Mononuclear cell (primary cell): ENCODE data around the gene NAA38. TPM values are rescaled to one million over a fixed set of nuclear protein-coding genes. Genes with fewer than 3 reads are reported as not detected.
"Not testable (repeated sequence)": the region's sequence is repeated elsewhere in the genome, so short reads cannot be mapped to it uniquely, and the experiment has no call there.

Experiments
- H3K27me3 ChIP-seq: 2 replicates; pipeline ENCODE4 v1.6.0; 2011; ENCODE audit warnings: low read length, control low read depth; ENCODE audit not compliant: insufficient read depth
- H3K4me1 ChIP-seq: 2 replicates; pipeline ENCODE4 v1.5.1; 2011; ENCODE audit warnings: mild to moderate bottlenecking, low read length, control low read depth; ENCODE audit not compliant: insufficient read depth
- H3K4me3 ChIP-seq: 2 replicates; pipeline ENCODE4 v1.5.1; 2011; ENCODE audit warnings: mild to moderate bottlenecking, low read length, moderate library complexity
- H3K9me3 ChIP-seq: 2 replicates; pipeline ENCODE4 v1.5.1; 2011; ENCODE audit warnings: low read depth, mild to moderate bottlenecking, control low read depth, low read length
- total RNA-seq: library from RNA; depleted of rRNA; stranded (reverse); fragments of >200 nt; gene quantifications from one replicate; pipeline ENCODE4 v1.2.3, GENCODE V29; 2012

The NAA38 gene
- total RNA-seq, 1 donor: 14.0 TPM

DNA sequence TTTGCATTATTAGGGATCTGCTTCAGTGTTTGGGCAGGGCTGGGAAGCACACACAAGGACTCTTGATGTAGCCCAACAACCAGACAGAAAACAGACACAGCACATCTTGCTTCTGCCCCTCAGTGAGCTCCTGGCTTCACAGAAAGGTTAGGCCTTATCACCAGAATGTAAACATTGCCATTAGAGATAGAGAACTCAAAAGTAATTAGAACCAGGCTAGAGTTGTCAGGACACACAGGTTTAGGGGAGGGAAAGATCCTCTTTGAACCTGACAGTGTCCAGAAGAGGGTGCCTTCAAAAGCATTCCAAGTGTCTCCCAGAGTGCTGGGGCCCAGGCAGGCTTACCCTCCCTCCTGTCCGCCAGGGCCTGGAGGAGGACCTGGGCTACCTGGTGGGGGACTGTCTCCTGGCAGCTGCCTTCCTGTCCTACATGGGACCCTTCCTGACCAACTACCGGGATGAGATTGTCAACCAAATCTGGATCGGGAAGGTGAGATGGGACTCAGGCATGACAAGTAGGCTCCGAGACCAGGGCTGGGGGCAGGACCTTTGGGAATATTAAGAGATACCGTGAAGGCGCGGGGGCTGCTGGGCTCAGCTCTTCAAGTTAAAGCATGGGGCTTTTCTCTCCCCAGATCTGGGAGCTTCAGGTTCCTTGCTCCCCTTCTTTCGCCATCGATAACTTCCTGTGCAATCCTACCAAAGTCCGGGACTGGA lies 40.3 kb downstream of the NAA38 start:
- no peaks in the 10 kb centered on the region for H3K4me1 ChIP-seq
- H3K27me3 ChIP-seq: no peaks in the 10 kb centered on the region
- H3K4me3 ChIP-seq: no peak overlapping the region
- no peaks in the 10 kb centered on the region for H3K9me3 ChIP-seq

- Histone ChIP-seq H3K27me3 (no peaks in the 10 kb centered on the region), H3K9me3 (no peaks in the 10 kb centered on the region), H3K4me3 (no peak overlapping the region), H3K4me1 (no peaks in the 10 kb centered on the region)
Measured at GRCh38 chr17:7814969-7815368, 42.4 kb downstream of the NAA38 start.

- no peaks in the 10 kb centered on the region for H3K27me3 ChIP-seq
- H3K9me3 ChIP-seq: no peaks in the 10 kb centered on the region
- no peaks in the 10 kb centered on the region for H3K4me1 ChIP-seq
- H3K4me3 ChIP-seq: no peak overlapping the region
Measured at GRCh38 chr17:7811251-7811650, 46.1 kb downstream of the NAA38 start.

GRCh38 chr17:7809791-7810343 lies 47.5 kb downstream of the NAA38 start:
- not testable (repeated sequence) for H3K27me3 ChIP-seq, H3K4me1 ChIP-seq, H3K9me3 ChIP-seq, H3K4me3 ChIP-seq

DNA sequence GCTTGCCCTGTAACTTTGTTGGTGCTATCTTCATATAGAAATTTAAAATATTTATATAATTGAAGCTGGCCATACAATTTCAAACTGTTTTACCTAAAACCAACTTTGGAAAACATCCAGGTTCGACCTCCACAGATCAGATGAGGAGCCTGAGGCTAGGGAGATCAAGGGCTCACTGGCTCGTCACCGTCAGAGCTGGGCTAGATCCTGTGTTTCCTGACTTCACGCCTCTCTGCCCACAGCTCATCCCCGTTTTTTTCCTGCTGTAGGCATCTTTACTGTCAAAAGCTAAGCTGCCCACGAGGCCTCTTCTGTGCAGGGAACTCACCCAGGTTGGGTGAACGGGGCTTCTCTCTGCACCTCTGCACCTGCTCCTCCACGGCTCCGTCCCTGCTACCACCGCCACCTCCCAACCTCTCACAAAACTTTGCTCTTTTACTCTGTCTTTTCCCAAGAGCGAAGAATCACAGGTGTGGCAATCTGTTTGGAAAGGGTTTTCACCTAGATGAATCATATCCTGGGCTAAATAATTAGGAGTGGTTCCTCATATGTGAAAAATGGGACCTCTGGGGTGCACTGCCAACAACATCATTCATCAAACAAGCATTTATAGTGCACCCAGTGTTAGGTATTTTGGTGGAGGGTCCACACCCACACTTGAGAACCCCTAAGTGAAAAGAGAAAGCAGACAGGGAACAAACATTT lies 48.1 kb downstream of the NAA38 start:
- Histone ChIP-seq H3K27me3 (no peaks in the 10 kb centered on the region), H3K4me3 (no peak overlapping the region), H3K9me3 (no peaks in the 10 kb centered on the region), H3K4me1 (no peaks in the 10 kb centered on the region)

- H3K27me3 ChIP-seq: no peaks in the 10 kb centered on the region
- no peaks in the 10 kb centered on the region for H3K9me3 ChIP-seq
- no peak overlapping the region for H3K4me3 ChIP-seq
- no peaks in the 10 kb centered on the region for H3K4me1 ChIP-seq
Measured at GRCh38 chr17:7807206-7807605, 50.2 kb downstream of the NAA38 start.

Other genes starting within 250 kb of the NAA38 start
- gene FXR2, start 242.7 kb downstream of the NAA38 start, total RNA-seq: 7.7 TPM
- 28.3 TPM for gene SAT2, start 229.7 kb downstream of the NAA38 start, total RNA-seq
- not detected for gene SHBG, start 227.4 kb downstream of the NAA38 start, total RNA-seq
- not detected for gene ATP1B2, start 206.6 kb downstream of the NAA38 start, total RNA-seq
- 9.9 TPM for gene TP53, start 170.1 kb downstream of the NAA38 start, total RNA-seq
- 3.6 TPM for gene WRAP53, start 169.1 kb downstream of the NAA38 start, total RNA-seq
- not detected for gene EFNB3, start 152.4 kb downstream of the NAA38 start, total RNA-seq
- gene DNAH2, start 139.8 kb downstream of the NAA38 start, total RNA-seq: under 0.01 TPM
- gene KDM6B, start 23.3 kb downstream of the NAA38 start, total RNA-seq: 88.1 TPM
- 8.5 TPM for gene TMEM88, start 2.5 kb downstream of the NAA38 start, total RNA-seq
- 8.8 TPM for gene CYB5D1, start 444 bp upstream of the NAA38 start, total RNA-seq
- 96.4 TPM for gene CHD3, start 31.2 kb upstream of the NAA38 start, total RNA-seq
- gene RNF227, start 58.7 kb upstream of the NAA38 start, total RNA-seq: 2.4 TPM
- gene KCNAB3, start 72.3 kb upstream of the NAA38 start, total RNA-seq: 1.2 TPM
- gene TRAPPC1, start 74.4 kb upstream of the NAA38 start, total RNA-seq: 21.4 TPM
- 9.2 TPM for gene CNTROB, start 74.6 kb upstream of the NAA38 start, total RNA-seq
- gene GUCY2D, start 145.1 kb upstream of the NAA38 start, total RNA-seq: 0.10 TPM
- gene ALOX15B, start 181.5 kb upstream of the NAA38 start, total RNA-seq: 0.10 TPM
- not detected for gene ALOX12B, start 230.2 kb upstream of the NAA38 start, total RNA-seq